Fibroblast of villous mesenchyme (primary cell): Measurements from ENCODE around the gene RPS10. TPM values are rescaled to one million over a fixed set of nuclear protein-coding genes. Genes with fewer than 3 reads are reported as not detected.

Experiments
- DNase-seq: peaks from one replicate; pipeline ENCODE4 v3.0.0-alpha.2; 2010; ENCODE audit warnings: low read depth
- H3K4me3 ChIP-seq: 2 replicates; pipeline ENCODE4 v1.5.1; 2011; ENCODE audit warnings: low read depth, mild to moderate bottlenecking, low read length
- CTCF ChIP-seq: IDR thresholded peaks from 2 replicates; pipeline ENCODE4 v1.5.1; 2012; ENCODE audit warnings: low read depth, mild to moderate bottlenecking, low read length; ENCODE audit not compliant: insufficient read depth
- total RNA-seq: library from RNA; depleted of rRNA; stranded (reverse); fragments of >200 nt; gene quantifications from 2 replicates; pipeline ENCODE4 v1.2.3, GENCODE V29; 2012

RPS10 gene
- total RNA-seq, 1 donor: 1,946 TPM

DNA sequence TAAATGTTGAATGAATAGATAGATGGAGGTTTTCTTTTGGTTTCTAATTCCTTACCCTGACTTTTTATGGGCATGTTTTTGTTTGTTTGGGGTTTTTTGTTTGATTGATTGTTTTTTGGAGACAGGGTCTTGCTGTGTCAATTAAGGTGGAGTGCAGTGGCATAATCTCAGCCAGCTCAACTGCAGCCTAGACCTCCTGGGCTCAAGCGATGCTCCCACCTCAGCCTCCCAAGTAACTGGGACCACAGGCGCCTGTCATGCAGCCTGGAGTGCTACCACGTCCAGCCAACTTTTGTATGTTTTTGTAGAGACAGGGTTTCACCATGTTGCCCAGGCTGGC is 31.9 kb downstream of the RPS10 start:
- no peak for TF ChIP-seq CTCF
- DNase-seq: no peak
- H3K4me3 ChIP-seq: no peak overlapping the region

GRCh38 chr6:34393191-34393965 is 32.5 kb downstream of the RPS10 start:
- DNase-seq: no peak
- H3K4me3 ChIP-seq: peak overlapping the region; percentile 79
- no peak for TF ChIP-seq CTCF

DNA sequence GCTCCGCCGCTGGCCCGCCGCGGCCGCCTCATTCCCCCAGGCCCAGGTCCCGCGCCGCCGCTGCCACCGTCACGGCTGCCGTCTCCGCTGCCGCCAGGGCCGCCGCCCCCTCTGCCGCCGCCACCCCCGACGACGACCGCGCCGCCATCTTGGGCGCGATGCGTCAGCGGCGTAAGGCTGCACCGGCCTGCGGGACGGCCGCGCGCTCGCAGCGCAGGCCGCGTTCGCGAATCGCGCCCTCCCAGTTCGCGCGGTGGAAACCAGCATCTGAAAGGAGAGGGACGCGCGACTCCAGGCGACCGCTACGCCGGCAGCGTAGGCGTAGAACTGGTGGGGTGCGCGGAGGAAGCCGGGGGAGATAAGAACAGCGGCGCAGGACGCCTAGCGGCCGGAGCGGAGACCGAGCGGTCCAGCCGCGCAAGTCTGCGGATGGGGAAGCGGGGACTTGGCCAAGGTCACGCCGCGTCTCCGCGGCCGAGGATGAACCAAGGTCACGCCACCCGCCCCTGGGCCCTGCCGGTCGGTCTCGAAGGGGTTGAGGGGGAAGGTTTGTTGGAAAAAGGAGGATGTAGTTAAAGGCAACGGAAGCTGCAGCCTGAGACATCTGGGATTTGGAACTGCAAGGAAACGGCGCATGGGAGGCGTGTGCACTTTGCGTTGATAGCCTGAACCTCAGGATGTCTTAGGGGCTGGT is 33.2 kb downstream of the RPS10 start, which contains the start of gene NUDT3:
NUDT3 (minus strand) TSS at position 173 of the 694 bp plus-strand sequence. CDS start 307 bp downstream, outside the sequence.
- peak; percentile 87 for TF ChIP-seq CTCF
- H3K4me3 ChIP-seq: peak within 1 kb of the TSS; percentile 79
- DNase-seq: peak; percentile 95

DNA sequence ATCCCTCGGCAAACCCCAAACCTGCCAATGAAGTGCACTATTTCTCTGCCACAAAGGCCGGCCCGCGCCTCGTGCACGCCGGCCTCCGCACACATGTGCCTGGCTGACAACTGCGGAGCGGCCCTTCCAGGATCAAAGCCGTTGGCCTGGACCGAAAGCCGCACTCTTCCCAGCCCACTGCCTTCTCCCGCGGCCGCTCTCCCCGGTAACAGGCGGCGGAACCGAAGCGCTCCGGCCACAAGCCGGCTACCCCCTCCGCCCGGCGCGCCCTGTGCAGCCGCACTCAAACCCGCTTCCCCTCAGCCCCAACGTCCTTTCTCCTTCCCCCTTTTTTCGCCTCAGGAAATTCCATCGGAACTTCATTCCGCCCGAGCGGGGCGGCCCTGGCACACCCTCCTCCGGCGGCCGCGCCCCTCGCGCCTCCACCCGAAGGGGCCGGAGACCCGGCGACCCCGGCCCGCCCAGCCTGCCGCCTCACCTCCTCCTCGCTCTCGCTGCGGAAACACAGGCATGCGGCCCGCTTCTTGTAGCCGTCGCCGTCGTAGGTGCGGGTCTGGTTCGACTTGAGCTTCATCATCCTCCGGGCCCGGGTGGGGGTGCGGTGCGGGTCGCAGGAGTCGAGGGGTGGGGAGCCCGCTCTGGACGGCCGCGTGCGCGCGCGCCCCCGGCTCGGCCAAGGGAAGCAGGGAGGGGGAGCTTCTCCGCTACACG is 33.9 kb downstream of the RPS10 start:
- H3K4me3 ChIP-seq: peak overlapping the region; percentile 79
- DNase-seq: peak; percentile 58
- no peak for TF ChIP-seq CTCF

- no peak for TF ChIP-seq CTCF
- H3K4me3 ChIP-seq: peak overlapping the region; percentile 79
- DNase-seq: no peak
These were observed 34.4 kb downstream of the RPS10 start for GRCh38 chr6:34391473-34391785.

DNA sequence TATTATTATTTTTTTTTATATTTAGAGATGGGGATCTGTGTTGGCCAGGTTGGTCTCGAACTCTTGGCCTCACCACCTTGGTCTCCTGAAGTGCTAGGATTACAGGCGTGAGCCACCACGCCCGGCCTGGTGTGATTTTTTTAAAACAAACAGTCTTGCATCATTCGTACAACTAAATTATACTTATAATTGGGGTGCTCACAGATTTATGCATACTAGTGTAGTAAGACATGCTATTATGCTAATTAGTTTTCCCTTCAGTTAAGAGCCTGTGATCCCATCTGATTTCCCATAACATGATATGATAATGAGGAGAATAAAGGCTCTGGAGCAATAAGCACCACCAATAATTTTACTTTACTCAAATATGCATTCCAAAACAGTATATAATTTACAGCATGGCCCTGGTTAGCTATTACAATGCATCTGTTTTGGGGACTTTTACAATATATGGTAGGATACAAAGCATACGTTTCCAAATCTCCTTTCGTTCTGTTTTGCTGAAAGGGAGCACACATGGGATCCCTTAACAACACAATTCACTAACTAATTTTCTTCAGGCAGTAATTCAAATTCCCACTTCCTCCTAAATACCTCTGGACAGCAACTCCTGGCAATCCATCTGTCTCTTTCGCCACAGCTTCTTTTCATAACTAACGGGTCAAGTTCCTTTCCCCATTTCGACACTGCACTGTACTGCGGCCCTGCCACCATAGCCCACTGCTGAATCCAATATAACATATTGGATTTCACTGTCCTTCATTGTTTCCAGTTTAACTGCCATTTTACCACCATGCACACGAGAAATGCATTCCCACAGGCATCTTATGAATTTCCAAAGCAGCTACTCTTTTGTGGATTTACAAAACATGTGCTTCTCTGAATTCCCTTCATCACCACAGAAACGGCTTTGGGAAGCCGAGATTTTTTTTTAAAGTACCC is 35.1 kb downstream of the RPS10 start:
- H3K4me3 ChIP-seq: peak overlapping the region; percentile 79
- TF ChIP-seq CTCF: no peak
- peak; percentile 92 for DNase-seq
